H9 (cell line): ENCODE data around the gene RPS24. TPM values are rescaled to one million over a fixed set of nuclear protein-coding genes. Genes with fewer than 3 reads are reported as not detected.

ENCODE experiments used
- DNase-seq: peaks from one replicate; pipeline ENCODE4 v3.0.0-alpha.2; 2017
- H2AFZ ChIP-seq: one replicate; pipeline ENCODE4 v1.6.1; 2013; ENCODE audit warnings: mild to moderate bottlenecking, low read length, control low read depth, moderate library complexity
- H2AK5ac ChIP-seq: 2 replicates; pipeline ENCODE4 v1.6.1; 2013; ENCODE audit warnings: low read length, control low read depth, mixed read lengths; ENCODE audit not compliant: insufficient read length
- H2BK120ac ChIP-seq: one replicate; pipeline ENCODE4 v1.6.1; 2013; ENCODE audit warnings: low read depth, mild to moderate bottlenecking, low read length, control low read depth, inconsistent platforms; ENCODE audit not compliant: poor library complexity, severe bottlenecking
- H2BK12ac ChIP-seq: 2 replicates; pipeline ENCODE4 v1.6.1; 2013; ENCODE audit warnings: low read length, control low read depth, mixed read lengths, low read depth; ENCODE audit not compliant: insufficient read length
- H2BK15ac ChIP-seq: 2 replicates; pipeline ENCODE4 v1.6.1; 2013; ENCODE audit warnings: low read depth, low read length, control low read depth
- H2BK20ac ChIP-seq: one replicate; pipeline ENCODE4 v1.6.1; 2013; ENCODE audit warnings: low read depth, mild to moderate bottlenecking, low read length, control low read depth, inconsistent platforms; ENCODE audit not compliant: poor library complexity, severe bottlenecking
- H2BK5ac ChIP-seq: 2 replicates; pipeline ENCODE4 v1.6.1; 2013; ENCODE audit warnings: low read length, control low read depth, mixed read lengths; ENCODE audit not compliant: insufficient read length
- H3K14ac ChIP-seq: 2 replicates; pipeline ENCODE4 v1.6.1; 2013; ENCODE audit warnings: low read length, control low read depth; ENCODE audit not compliant: insufficient read depth
- H3K18ac ChIP-seq: 2 replicates; pipeline ENCODE4 v1.6.1; 2013; ENCODE audit warnings: low read depth, mild to moderate bottlenecking, mixed read lengths, low read length, control low read depth; ENCODE audit not compliant: insufficient read length
- H3K23ac ChIP-seq: 2 replicates; pipeline ENCODE4 v1.6.1; 2013; ENCODE audit warnings: low read length, control low read depth, mixed read lengths, low read depth; ENCODE audit not compliant: insufficient read length
- H3K23me2 ChIP-seq: 2 replicates; pipeline ENCODE4 v1.6.1; 2013; ENCODE audit warnings: low read depth, mild to moderate bottlenecking, mixed read lengths, low read length, control low read depth; ENCODE audit not compliant: insufficient read length, poor library complexity, severe bottlenecking
- H3K27ac ChIP-seq: 2 replicates; pipeline ENCODE4 v1.5.1; 2013; ENCODE audit warnings: low read length, control low read depth, mixed read lengths, low read depth; ENCODE audit not compliant: insufficient read length
- H3K27me3 ChIP-seq: 2 replicates; pipeline ENCODE4 v1.6.1; 2013; ENCODE audit warnings: low read length, control low read depth, inconsistent platforms; ENCODE audit not compliant: insufficient read depth
- H3K4ac ChIP-seq: 2 replicates; pipeline ENCODE4 v1.6.1; 2013; ENCODE audit warnings: low read depth, mild to moderate bottlenecking, control low read depth, inconsistent platforms, low read length, moderate library complexity
- H3K4me1 ChIP-seq: 2 replicates; pipeline ENCODE4 v1.6.1; 2013; ENCODE audit warnings: low read length, control low read depth, inconsistent platforms; ENCODE audit not compliant: insufficient read depth
- H3K4me2 ChIP-seq: 2 replicates; pipeline ENCODE4 v1.6.1; 2013; ENCODE audit warnings: low read length, control low read depth, mixed read lengths; ENCODE audit not compliant: insufficient read length, insufficient read depth
- H3K56ac ChIP-seq: 2 replicates; pipeline ENCODE4 v1.6.1; 2013; ENCODE audit warnings: low read depth, mild to moderate bottlenecking, mixed read lengths, low read length, control low read depth; ENCODE audit not compliant: insufficient read length
- H3K79me1 ChIP-seq: 2 replicates; pipeline ENCODE4 v1.6.1; 2013; ENCODE audit warnings: low read depth, mild to moderate bottlenecking, moderate library complexity, low read length, control low read depth, inconsistent platforms; ENCODE audit not compliant: insufficient read depth, poor library complexity, severe bottlenecking
- H3K79me2 ChIP-seq: 2 replicates; pipeline ENCODE4 v1.6.1; 2013; ENCODE audit warnings: low read length, control low read depth, inconsistent platforms; ENCODE audit not compliant: insufficient read depth
- H3K9ac ChIP-seq: 2 replicates; pipeline ENCODE4 v1.6.1; 2013; ENCODE audit warnings: low read length, control low read depth, mixed read lengths; ENCODE audit not compliant: insufficient read length; ENCODE audit errors: extremely low read depth
- H3K9me3 ChIP-seq: one replicate; pipeline ENCODE4 v1.6.1; 2013; ENCODE audit warnings: low read depth, low read length, inconsistent platforms; ENCODE audit not compliant: control insufficient read depth
- H3T11ph ChIP-seq: one replicate; pipeline ENCODE4 v1.6.1; 2013; ENCODE audit warnings: mild to moderate bottlenecking, low read length, control low read depth, inconsistent platforms
- H4K20me1 ChIP-seq: one replicate; pipeline ENCODE4 v1.6.1; 2013; ENCODE audit not compliant: control insufficient read depth, insufficient read length, insufficient read depth
- H4K5ac ChIP-seq: 2 replicates; pipeline ENCODE4 v1.6.1; 2013; ENCODE audit warnings: low read depth, mild to moderate bottlenecking, mixed read lengths, low read length, control low read depth; ENCODE audit not compliant: insufficient read length
- H4K8ac ChIP-seq: replicated peaks from 2 replicates; pipeline ENCODE4 v1.6.1; 2013; ENCODE audit warnings: low read length, control low read depth, mixed read lengths, low read depth; ENCODE audit not compliant: insufficient read length
- H4K91ac ChIP-seq: 2 replicates; pipeline ENCODE4 v1.6.1; 2013; ENCODE audit warnings: low read depth, mild to moderate bottlenecking, moderate library complexity, mixed read lengths, low read length, control low read depth; ENCODE audit not compliant: insufficient read length
- H3K27ac Mint-ChIP-seq, 3 experiments: 2 replicates in 2 of 3; 3 replicates in 1 of 3; pipeline ENCODE4 v1.8.0; 2020 to 2021; ENCODE audit warnings: mixed read lengths in 3 of 3, mild to moderate bottlenecking in 1 of 3, moderate library complexity in 1 of 3
- H3K27me3 Mint-ChIP-seq: 2 replicates; pipeline ENCODE4 v1.8.0; 2021; ENCODE audit warnings: low read depth, mild to moderate bottlenecking, moderate library complexity, mixed read lengths
- H3K36me3 Mint-ChIP-seq, 3 experiments: 2 replicates in 2 of 3; 3 replicates in 1 of 3; pipeline ENCODE4 v1.8.0; 2020 to 2021; ENCODE audit warnings: low read depth in 3 of 3, mixed read lengths in 3 of 3; ENCODE audit not compliant: insufficient read depth in 1 of 3
- H3K4me1 Mint-ChIP-seq, 2 experiments: 2 replicates each; pipeline ENCODE4 v1.8.0; 2020; ENCODE audit warnings: mixed read lengths in 2 of 2
- H3K4me3 Mint-ChIP-seq, 2 experiments: 2 replicates in 1 of 2; 3 replicates in 1 of 2; pipeline ENCODE4 v1.8.0; 2020 to 2021; ENCODE audit warnings: mild to moderate bottlenecking in 2 of 2, mixed read lengths in 2 of 2, moderate library complexity in 1 of 2
- H3K9me3 Mint-ChIP-seq, 2 experiments: 2 replicates in 1 of 2; 3 replicates in 1 of 2; pipeline ENCODE4 v1.8.0; 2020; ENCODE audit warnings: mild to moderate bottlenecking in 2 of 2, mixed read lengths in 2 of 2, moderate library complexity in 1 of 2
- CTCF ChIP-seq: fragments of 200-600 bp; sonication (generic); conservative IDR thresholded peaks from 3 replicates; pipeline ENCODE4 v1.8.0; 2021; ENCODE audit warnings: antibody characterized with exemption, mild to moderate bottlenecking
- WGBS: extraction: QIAGEN DNeasy Blood & Tissue Kit; methylation state at CpG from one replicate; pipeline ENCODE4 v1.1.7; 2013; ENCODE audit warnings: missing lambda C conversion rate, low lambda C conversion rate, mixed read lengths; ENCODE audit not compliant: insufficient read length; ENCODE audit errors: extremely low coverage; 5-methylcytosine and 5-hydroxymethylcytosine counted together
- long read RNA-seq: library from polyadenylated mRNA; unstranded; transcript quantifications from one replicate; pipeline ENCODE4 v2.0.0, GENCODE V29; 2020
- total RNA-seq: library from RNA; stranded (reverse); gene quantifications from 2 replicates; pipeline ENCODE4 v1.2.1, GENCODE V29; 2021

The RPS24 gene
- 1,949 and 1,966 TPM in 2 replicates for total RNA-seq
- long read RNA-seq, transcript RPS24-207 (3 exons, 1,104 nt) = minor isoform, 8 of 147 reads
- long read RNA-seq, transcript RPS24-210 (4 exons, 1,008 nt) = minor isoform, 11 of 147 reads
- long read RNA-seq, transcript RPS24-214 (5 exons, 634 nt) = major isoform, 91 of 147 reads
- long read RNA-seq, partial matches to known transcripts = 25 of 147 reads
- long read RNA-seq, other reads (novel, unspliced or antisense) = 7 of 147 reads

DNA sequence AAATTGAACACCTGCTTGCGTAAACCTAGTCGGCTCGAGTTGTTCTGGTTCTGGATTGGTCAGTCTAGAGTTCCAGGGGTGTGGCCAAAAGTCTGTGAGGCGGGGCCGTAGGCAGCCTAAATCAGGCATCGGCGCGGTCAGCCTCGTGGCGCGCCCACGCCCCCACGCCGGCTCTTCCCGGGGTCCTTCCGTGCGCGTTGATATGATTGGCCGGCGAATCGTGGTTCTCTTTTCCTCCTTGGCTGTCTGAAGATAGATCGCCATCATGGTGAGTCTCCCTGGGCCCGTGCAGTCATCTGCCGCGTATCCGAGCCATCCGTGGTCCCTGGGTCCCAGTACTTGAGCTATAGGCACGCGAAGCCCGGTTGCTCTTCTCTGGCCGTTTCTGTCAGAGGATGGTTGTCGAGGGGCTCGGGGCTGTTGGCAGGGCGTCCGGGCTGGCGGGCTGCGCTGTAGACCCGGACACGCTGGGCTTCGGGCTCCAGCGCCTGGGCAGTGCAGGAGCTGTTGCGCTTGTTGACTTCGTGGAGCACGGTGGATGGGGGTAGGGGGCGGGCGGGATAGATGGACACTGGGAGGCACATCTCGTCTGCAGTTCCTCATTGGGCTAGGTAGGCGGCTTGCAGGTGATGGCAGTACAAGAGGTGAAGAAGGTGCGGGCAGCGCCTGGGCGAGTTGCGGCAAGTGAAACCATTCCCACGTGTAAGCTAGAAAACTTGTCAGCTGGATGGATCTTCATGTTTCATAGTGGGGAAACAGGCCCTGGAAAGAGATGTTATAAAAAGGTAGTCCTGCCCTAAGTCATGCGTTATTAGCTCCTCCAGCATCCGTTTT, at the start of gene RPS24:
Gene RPS24 (plus strand): TSS at position 227 of the 834 bp plus-strand sequence. CDS start 39 bp downstream, at position 266.
- no peak within 1 kb of the TSS for H2BK5ac ChIP-seq
- no peaks in the 10 kb centered on the region; a peak in 2 of 5 replicates for H3K9me3 Mint-ChIP-seq
- H2BK20ac ChIP-seq = no peak within 1 kb of the TSS
- H3K23ac ChIP-seq = no peak within 1 kb of the TSS
- WGBS = no CpG with 5 or more reads among the region's 55 CpGs
- peaks cover 40 to 41% of the 10 kb centered on the region in 2 experiments for H3K4me1 Mint-ChIP-seq
- H2AFZ ChIP-seq = no peak within 1 kb of the TSS
- peak within 1 kb of the TSS; percentile 96 to 98 (median 97) for H3K27ac Mint-ChIP-seq
- no peak within 1 kb of the TSS for H4K8ac ChIP-seq
- no peak within 1 kb of the TSS for H4K91ac ChIP-seq
- peaks cover 8% of the 10 kb centered on the region for H3K23me2 ChIP-seq
- H3K4me2 ChIP-seq = peak within 1 kb of the TSS; percentile 96
- H2BK120ac ChIP-seq = no peak within 1 kb of the TSS
- H3K79me1 ChIP-seq = peaks cover 3% of the 10 kb centered on the region
- H3K9me3 ChIP-seq = no peaks in the 10 kb centered on the region
- H3K14ac ChIP-seq = peak within 1 kb of the TSS; percentile 72; the same call in 1 of the 2 replicates
- H3K4ac ChIP-seq = no peak within 1 kb of the TSS
- no peak within 1 kb of the TSS for H2AK5ac ChIP-seq
- peak within 1 kb of the TSS; percentile 88 for H3K9ac ChIP-seq
- H3K56ac ChIP-seq = no peak within 1 kb of the TSS
- peaks cover 5% of the 10 kb centered on the region for H4K20me1 ChIP-seq
- peak within 1 kb of the TSS; percentile 41 for H3K18ac ChIP-seq
- H3K27me3 ChIP-seq = no peaks in the 10 kb centered on the region
- peaks cover 37 to 50% (median 46%) of the 10 kb centered on the region in 3 experiments for H3K36me3 Mint-ChIP-seq
- H3K4me3 Mint-ChIP-seq = peak within 1 kb of the TSS; percentile 97 to 99
- H3T11ph ChIP-seq = no peak within 1 kb of the TSS
- TF ChIP-seq CTCF = no peak; the same call in 2 of the 3 replicates
- H3K79me2 ChIP-seq = peaks cover 28% of the 10 kb centered on the region
- H2BK12ac ChIP-seq = no peak within 1 kb of the TSS
- peaks cover 2% of the 10 kb centered on the region; the same call in 1 of the 2 replicates for H3K4me1 ChIP-seq
- DNase-seq = peak; percentile 96
- no peaks in the 10 kb centered on the region for H3K27me3 Mint-ChIP-seq
- H3K27ac ChIP-seq = peak within 1 kb of the TSS; percentile 30
- H2BK15ac ChIP-seq = no peak within 1 kb of the TSS
- no peak within 1 kb of the TSS for H4K5ac ChIP-seq
